Measurements from ENCODE around the gene CRTAP.
"Not testable (repeated sequence)": the region's sequence is repeated elsewhere in the genome, so short reads cannot be mapped to it uniquely, and the experiment has no call there.

CRTAP gene

DNA sequence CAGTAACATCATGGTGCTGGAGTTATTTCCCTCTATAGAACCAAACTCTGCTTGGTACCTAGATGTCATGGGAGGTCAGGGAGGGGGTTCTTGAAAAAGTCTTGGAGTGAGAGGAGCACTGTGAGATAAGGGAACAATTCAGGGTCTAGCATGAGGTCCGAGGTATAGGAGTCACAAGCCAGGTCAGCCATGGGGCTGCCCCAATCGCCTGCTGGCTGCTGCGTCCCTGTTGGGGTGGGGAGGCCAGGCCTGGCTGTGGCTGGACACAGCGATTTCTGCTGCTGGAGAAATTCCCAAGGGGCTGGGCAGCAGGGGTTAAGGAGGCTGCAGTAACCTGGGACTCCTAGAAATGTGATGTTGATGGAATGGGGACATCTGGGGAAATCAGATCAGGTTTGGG is 59.9 kb downstream of the CRTAP start:
- TF ChIP-seq CTCF (IDR thresholded peaks at IDR 0.05; ENCODE audit: borderline replicate concordance, insufficient read depth, low read depth, low read length): no peak
- no peak overlapping the region for H3K4me3 ChIP-seq (ENCODE audit: low read depth, low read length)

DNA sequence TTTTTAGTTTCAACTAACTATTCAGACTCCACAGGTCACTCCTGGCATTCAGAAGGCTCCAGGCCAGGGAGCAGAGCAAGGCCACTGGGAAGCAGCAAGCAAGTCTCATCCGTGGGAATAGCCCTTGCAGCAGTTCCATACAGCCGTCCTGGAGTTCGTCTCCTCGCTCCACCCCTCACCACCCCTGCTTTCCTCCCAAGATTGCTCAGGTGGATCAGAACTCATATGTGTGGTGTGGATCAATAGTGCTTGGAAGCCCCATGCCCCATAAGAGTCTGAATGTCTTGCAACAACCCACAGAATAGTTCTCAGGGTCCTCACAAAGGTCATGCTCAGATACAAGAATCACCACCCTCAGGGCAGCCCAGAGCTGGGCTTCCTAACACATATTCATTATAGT is 60.3 kb downstream of the CRTAP start:
- H3K4me3 ChIP-seq (ENCODE audit: low read depth, low read length): no peak overlapping the region
- TF ChIP-seq CTCF (IDR thresholded peaks at IDR 0.05; ENCODE audit: borderline replicate concordance, insufficient read depth, low read depth, low read length): no peak

- TF ChIP-seq CTCF (IDR thresholded peaks at IDR 0.05; ENCODE audit: borderline replicate concordance, insufficient read depth, low read depth, low read length): no peak
- no peak overlapping the region for H3K4me3 ChIP-seq (ENCODE audit: low read depth, low read length)
Measured at GRCh38 chr3:33174711-33175414, 61.0 kb downstream of the CRTAP start.

- TF ChIP-seq CTCF (IDR thresholded peaks at IDR 0.05; ENCODE audit: borderline replicate concordance, insufficient read depth, low read depth, low read length): no peak
- no peak overlapping the region for H3K4me3 ChIP-seq (ENCODE audit: low read depth, low read length)
Measured at GRCh38 chr3:33179132-33179531, 65.3 kb downstream of the CRTAP start.

DNA sequence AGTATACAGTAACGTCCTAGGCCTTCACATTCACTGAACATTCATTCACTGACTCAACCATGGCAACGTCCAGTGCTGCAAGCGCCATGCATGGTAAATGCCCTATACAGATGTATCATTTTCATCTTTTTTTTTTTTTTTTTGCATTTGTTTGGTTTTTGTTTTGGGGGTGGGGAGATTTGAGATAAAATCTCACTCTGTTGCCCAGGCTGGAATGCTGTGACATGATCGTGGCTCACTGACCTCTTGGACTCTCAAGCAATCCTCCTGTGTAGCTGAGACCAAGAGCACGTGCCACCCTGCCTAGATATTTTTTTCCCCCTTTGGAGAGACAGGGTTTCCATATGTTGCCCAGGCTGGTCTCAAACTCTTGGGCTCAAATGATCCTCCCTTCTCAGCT is 67.4 kb downstream of the CRTAP start:
- no peak overlapping the region for H3K4me3 ChIP-seq (ENCODE audit: low read depth, low read length)
- TF ChIP-seq CTCF (IDR thresholded peaks at IDR 0.05; ENCODE audit: borderline replicate concordance, insufficient read depth, low read depth, low read length): no peak

DNA sequence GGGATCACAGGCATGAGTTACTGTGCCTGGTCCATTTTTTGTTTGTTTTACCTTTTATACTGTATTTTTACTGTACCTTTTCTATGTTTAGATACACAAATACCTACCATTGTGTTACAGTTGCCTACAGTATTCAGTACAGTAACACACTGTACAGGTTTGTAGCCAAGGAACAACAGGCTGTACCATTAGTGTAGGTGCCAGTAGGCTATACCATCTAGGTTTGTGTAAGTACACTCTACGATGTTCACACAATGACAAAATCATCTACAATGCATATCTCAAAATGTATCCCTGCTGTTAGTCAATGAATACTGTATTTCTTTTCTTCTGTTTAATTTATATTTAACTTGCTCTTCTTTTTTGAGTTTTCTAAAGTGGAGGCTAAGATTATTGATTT is 67.8 kb downstream of the CRTAP start:
- not testable (repeated sequence) for H3K4me3 ChIP-seq (ENCODE audit: low read depth, low read length)

GRCh38 chr3:33184863-33185262 is 71.0 kb downstream of the CRTAP start:
- H3K4me3 ChIP-seq (ENCODE audit: low read depth, low read length): no peak overlapping the region
- no peak for TF ChIP-seq CTCF (IDR thresholded peaks at IDR 0.05; ENCODE audit: borderline replicate concordance, insufficient read depth, low read depth, low read length)

Measured in GM12875 (cell line).